8988T (cell line): ENCODE data around the gene CCDC71.
A peak's percentile ranks its signal among the peaks of the same experiment; 100 is the strongest.

Experiments used
- DNase-seq: peaks from one replicate; pipeline ENCODE4 v3.0.0; 2011

The CCDC71 gene

GRCh38 chr3:49124991-49125670 is 41.0 kb downstream of the CCDC71 start:
- peak; percentile 55 for DNase-seq

GRCh38 chr3:49124203-49124602 is 41.9 kb downstream of the CCDC71 start:
- no peak for DNase-seq

GRCh38 chr3:49123687-49124086 is 42.4 kb downstream of the CCDC71 start:
- DNase-seq, result no peak

- DNase-seq, result no peak
These were observed 43.1 kb downstream of the CCDC71 start for GRCh38 chr3:49122886-49123545.

GRCh38 chr3:49122451-49122850 is 43.7 kb downstream of the CCDC71 start:
- no peak for DNase-seq

- DNase-seq, result no peak
These were observed 44.1 kb downstream of the CCDC71 start for GRCh38 chr3:49122022-49122421.

- no peak for DNase-seq
These were observed 44.9 kb downstream of the CCDC71 start for GRCh38 chr3:49121132-49121736.

- peak; percentile 99 for DNase-seq
These were observed 45.5 kb downstream of the CCDC71 start, which contains the start of gene USP19 for GRCh38 chr3:49120438-49121131. TSS of gene USP19 (minus strand) at chr3:49120823. CDS start at chr3:49119145, 1,678 bp downstream.

GRCh38 chr3:49120096-49120437 is 46.1 kb downstream of the CCDC71 start:
- DNase-seq, result no peak

GRCh38 chr3:49119439-49119838 is 46.7 kb downstream of the CCDC71 start:
- DNase-seq, result no peak

- DNase-seq, result no peak
These were observed 47.1 kb downstream of the CCDC71 start for GRCh38 chr3:49119036-49119435.
